HepG2 (cell line): Measurements from ENCODE around the gene CSNK1D. TPM values are rescaled to one million over a fixed set of nuclear protein-coding genes. Genes with fewer than 3 reads are reported as not detected.
A peak's percentile ranks its signal among the peaks of the same experiment; 100 is the strongest.

Source experiments
- CEBPB ChIP-seq: IDR thresholded peaks from 2 replicates; pipeline ENCODE4 v1.6.1; 2011; ENCODE audit warnings: low read depth, low read length, improper control_type of control experiment, borderline replicate concordance
- DNMT1 ChIP-seq: sonication (generic); formaldehyde crosslinking; IDR thresholded peaks from 2 replicates; pipeline ENCODE4 v1.5.1; 2020; ENCODE audit warnings: mild to moderate bottlenecking, missing genetic modification reagents
- EED ChIP-seq: sonication (generic); formaldehyde crosslinking; IDR thresholded peaks from 2 replicates; pipeline ENCODE4 v1.5.0; 2020; ENCODE audit warnings: mild to moderate bottlenecking, missing genetic modification reagents
- HHEX ChIP-seq: IDR thresholded peaks from 2 replicates; pipeline ENCODE4 v1.6.1; 2016; ENCODE audit warnings: control low read depth
- ISL2 ChIP-seq: sonication (generic); formaldehyde crosslinking; IDR thresholded peaks from 2 replicates; pipeline ENCODE4 v1.5.0; 2020; ENCODE audit warnings: missing genetic modification reagents
- POLR2G ChIP-seq: fragments of 200-400 bp; formaldehyde crosslinking; IDR thresholded peaks from 2 replicates; pipeline ENCODE4 v1.6.1; 2018; ENCODE audit warnings: mild to moderate bottlenecking, low read depth, low read length, moderate library complexity
- SETDB1 ChIP-seq: sonication (generic); formaldehyde crosslinking; IDR thresholded peaks from 2 replicates; pipeline ENCODE4 v1.5.1; 2020; ENCODE audit warnings: missing genetic modification reagents, mild to moderate bottlenecking, borderline replicate concordance
- SMAD3 ChIP-seq: sonication (generic); formaldehyde crosslinking; IDR thresholded peaks from 2 replicates; pipeline ENCODE4 v1.4.0; 2020; ENCODE audit warnings: missing genetic modification reagents
- SNAI1 ChIP-seq: sonication (generic); formaldehyde crosslinking; IDR thresholded peaks from 2 replicates; pipeline ENCODE4 v1.5.0; 2020; ENCODE audit warnings: mild to moderate bottlenecking, missing genetic modification reagents, borderline replicate concordance
- TBL1XR1 ChIP-seq: fragments of 150-350 bp; IDR thresholded peaks from 2 replicates; pipeline ENCODE4 v1.6.1; 2014; ENCODE audit warnings: borderline replicate concordance, low read length; ENCODE audit not compliant: partially characterized antibody
- TOE1 ChIP-seq: sonication (generic); formaldehyde crosslinking; IDR thresholded peaks from 2 replicates; pipeline ENCODE4 v1.4.0; 2020; ENCODE audit warnings: mild to moderate bottlenecking, missing genetic modification reagents
- ZFP36L1 ChIP-seq: sonication (generic); formaldehyde crosslinking; IDR thresholded peaks from 2 replicates; pipeline ENCODE4 v1.8.0; 2022; ENCODE audit warnings: mild to moderate bottlenecking, missing genetic modification reagents, moderate library complexity
- ZNF296 ChIP-seq: sonication (generic); formaldehyde crosslinking; conservative IDR thresholded peaks from 2 replicates; pipeline ENCODE4 v1.5.0; 2020; ENCODE audit warnings: mild to moderate bottlenecking, missing genetic modification reagents
- ZNF33B ChIP-seq: sonication (generic); formaldehyde crosslinking; IDR thresholded peaks from 2 replicates; pipeline ENCODE4 v1.5.1; 2020; ENCODE audit warnings: mild to moderate bottlenecking, missing genetic modification reagents
- ZNF703 ChIP-seq: sonication (generic); formaldehyde crosslinking; IDR thresholded peaks from 2 replicates; pipeline ENCODE4 v1.5.1; 2020; ENCODE audit warnings: missing genetic modification reagents, mild to moderate bottlenecking, moderate library complexity, borderline replicate concordance
- ZNF781 ChIP-seq: sonication (generic); formaldehyde crosslinking; IDR thresholded peaks from 2 replicates; pipeline ENCODE4 v1.5.1; 2020; ENCODE audit warnings: borderline replicate concordance, mild to moderate bottlenecking, missing genetic modification reagents; ENCODE audit errors: not compliant biosample characterization
- ZNF883 ChIP-seq: sonication (generic); formaldehyde crosslinking; IDR thresholded peaks from 2 replicates; pipeline ENCODE4 v1.5.1; 2020; ENCODE audit warnings: mild to moderate bottlenecking, missing genetic modification reagents; ENCODE audit errors: not compliant biosample characterization
- polyA plus RNA-seq, 8 experiments: library from polyadenylated mRNA; depleted of rRNA in 3 of 8; stranded (reverse) in 7 of 8; unstranded in 1 of 8; fragments of >200 nt; fragmentation: Illumina TruSeq in 4 of 8; extraction: Trizol in 4 of 8; gene quantifications; 2 replicates each; pipeline versions ENCODE4 v1.2.1 to v1.2.3, GENCODE V29; 2011 to 2016; ENCODE audit warnings: low read depth in 4 of 8, missing spikeins in 1 of 8, mixed read lengths in 1 of 8; ENCODE audit not compliant: insufficient read depth in 1 of 8
- total RNA-seq, 5 experiments: library from RNA; depleted of rRNA; stranded (reverse); fragments of >200 nt; fragmentation: Illumina TruSeq; extraction: Trizol; gene quantifications; 2 replicates each; pipeline ENCODE4 v1.2.3, GENCODE V29; 2016; ENCODE audit warnings: low read depth in 1 of 5
- TF ChIP-seq, protein P1 (sequence below): sonication (generic); formaldehyde crosslinking; IDR thresholded peaks from 2 replicates; pipeline ENCODE4 v1.4.0; 2020; ENCODE audit warnings: missing genetic modification reagents
- TF ChIP-seq, protein P2 (sequence below): sonication (generic); formaldehyde crosslinking; IDR thresholded peaks from 2 replicates; pipeline ENCODE4 v1.4.0; 2020; ENCODE audit warnings: missing genetic modification reagents, borderline replicate concordance
- TF ChIP-seq, protein P3 (sequence below): IDR thresholded peaks from 2 replicates; pipeline ENCODE4 v1.6.1; 2016; ENCODE audit warnings: control low read depth
- TF ChIP-seq, protein P4 (sequence below): sonication (generic); formaldehyde crosslinking; IDR thresholded peaks from 2 replicates; pipeline ENCODE4 v1.4.0; 2020; ENCODE audit warnings: missing genetic modification reagents

CSNK1D gene
- total and polyA plus RNA-seq, 2 of the 13 experiments (the other 11 are each of a cell fraction or from before 2014, with no cell fraction given), result 31.5 to 128 TPM

DNA sequence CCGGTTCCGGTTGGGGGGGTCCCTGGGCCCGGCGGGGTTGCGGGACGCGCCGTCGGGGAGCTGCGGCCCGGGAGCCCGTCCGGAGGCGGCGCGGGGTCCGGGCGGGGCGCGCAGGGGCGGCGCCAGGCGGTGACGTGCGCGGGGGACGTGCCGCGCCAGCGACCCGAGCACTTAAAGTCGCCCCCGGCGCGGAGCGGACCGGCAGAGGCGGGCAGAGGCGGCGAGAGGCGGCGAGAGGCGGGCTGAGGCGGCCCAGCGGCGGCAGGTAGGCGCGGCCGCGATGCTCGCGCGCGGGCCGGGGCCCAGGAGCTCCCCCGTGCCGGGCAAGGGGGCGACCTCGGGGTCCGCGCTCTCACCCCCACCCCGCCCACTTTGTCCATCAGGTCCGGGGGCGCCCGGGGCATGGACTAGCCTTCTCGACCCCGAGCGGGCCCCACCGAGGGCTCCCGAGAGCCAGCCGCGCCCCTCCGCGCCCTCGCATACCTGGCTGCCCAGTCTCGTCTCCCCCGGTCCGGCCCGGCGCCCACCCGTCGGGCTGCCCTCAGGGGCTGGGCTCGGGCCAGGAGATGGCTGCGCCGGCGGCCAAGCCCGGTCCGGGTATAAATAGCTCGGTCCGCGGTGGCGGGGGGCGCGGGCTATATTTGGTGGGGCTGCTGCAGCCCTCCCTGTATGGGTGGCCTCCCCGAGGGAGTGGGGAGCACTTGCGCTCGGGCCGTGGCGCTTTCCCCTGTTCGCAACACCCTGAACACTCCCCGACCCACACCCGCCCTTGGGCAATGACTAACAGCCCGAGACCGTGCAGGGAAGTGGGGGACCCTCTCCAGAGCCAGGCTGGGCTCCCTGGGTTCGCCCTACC, 44.4 kb downstream of the CSNK1D start, which contains the start of gene SLC16A3 (continued):
- TF ChIP-seq, protein P1, sequence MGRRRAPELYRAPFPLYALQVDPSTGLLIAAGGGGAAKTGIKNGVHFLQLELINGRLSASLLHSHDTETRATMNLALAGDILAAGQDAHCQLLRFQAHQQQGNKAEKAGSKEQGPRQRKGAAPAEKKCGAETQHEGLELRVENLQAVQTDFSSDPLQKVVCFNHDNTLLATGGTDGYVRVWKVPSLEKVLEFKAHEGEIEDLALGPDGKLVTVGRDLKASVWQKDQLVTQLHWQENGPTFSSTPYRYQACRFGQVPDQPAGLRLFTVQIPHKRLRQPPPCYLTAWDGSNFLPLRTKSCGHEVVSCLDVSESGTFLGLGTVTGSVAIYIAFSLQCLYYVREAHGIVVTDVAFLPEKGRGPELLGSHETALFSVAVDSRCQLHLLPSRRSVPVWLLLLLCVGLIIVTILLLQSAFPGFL (CRISPR knock-in tag), result no peak
- TF ChIP-seq SNAI1 (CRISPR knock-in tag) (no peak), TOE1 (CRISPR knock-in tag) (0 out of 2 replicates have a peak, but pooled peaks have one; percentile 13), ZNF883 (CRISPR knock-in tag) (no peak), CEBPB (no peak), SETDB1 (no peak), ISL2 (CRISPR knock-in tag) (no peak), ZNF781 (no peak), TBL1XR1 (peak; percentile 32), ZNF296 (CRISPR knock-in tag) (no peak), SMAD3 (CRISPR knock-in tag) (no peak), EED (CRISPR knock-in tag) (no peak), ZNF33B (CRISPR knock-in tag) (no peak), ZNF703 (no peak), ZFP36L1 (CRISPR knock-in tag) (no peak), POLR2G (peak; percentile 87), HHEX (CRISPR knock-in tag) (no peak), DNMT1 (CRISPR knock-in tag) (no peak; the same call in 1 of the 2 replicates)
- TF ChIP-seq, protein P2, sequence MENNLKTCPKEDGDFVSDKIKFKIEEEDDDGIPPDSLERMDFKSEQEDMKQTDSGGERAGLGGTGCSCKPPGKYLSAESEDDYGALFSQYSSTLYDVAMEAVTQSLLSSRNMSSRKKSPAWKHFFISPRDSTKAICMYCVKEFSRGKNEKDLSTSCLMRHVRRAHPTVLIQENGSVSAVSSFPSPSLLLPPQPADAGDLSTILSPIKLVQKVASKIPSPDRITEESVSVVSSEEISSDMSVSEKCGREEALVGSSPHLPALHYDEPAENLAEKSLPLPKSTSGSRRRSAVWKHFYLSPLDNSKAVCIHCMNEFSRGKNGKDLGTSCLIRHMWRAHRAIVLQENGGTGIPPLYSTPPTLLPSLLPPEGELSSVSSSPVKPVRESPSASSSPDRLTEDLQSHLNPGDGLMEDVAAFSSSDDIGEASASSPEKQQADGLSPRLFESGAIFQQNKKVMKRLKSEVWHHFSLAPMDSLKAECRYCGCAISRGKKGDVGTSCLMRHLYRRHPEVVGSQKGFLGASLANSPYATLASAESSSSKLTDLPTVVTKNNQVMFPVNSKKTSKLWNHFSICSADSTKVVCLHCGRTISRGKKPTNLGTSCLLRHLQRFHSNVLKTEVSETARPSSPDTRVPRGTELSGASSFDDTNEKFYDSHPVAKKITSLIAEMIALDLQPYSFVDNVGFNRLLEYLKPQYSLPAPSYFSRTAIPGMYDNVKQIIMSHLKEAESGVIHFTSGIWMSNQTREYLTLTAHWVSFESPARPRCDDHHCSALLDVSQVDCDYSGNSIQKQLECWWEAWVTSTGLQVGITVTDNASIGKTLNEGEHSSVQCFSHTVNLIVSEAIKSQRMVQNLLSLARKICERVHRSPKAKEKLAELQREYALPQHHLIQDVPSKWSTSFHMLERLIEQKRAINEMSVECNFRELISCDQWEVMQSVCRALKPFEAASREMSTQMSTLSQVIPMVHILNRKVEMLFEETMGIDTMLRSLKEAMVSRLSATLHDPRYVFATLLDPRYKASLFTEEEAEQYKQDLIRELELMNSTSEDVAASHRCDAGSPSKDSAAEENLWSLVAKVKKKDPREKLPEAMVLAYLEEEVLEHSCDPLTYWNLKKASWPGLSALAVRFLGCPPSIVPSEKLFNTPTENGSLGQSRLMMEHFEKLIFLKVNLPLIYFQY (CRISPR knock-in tag), result no peak; the same call in 1 of the 2 replicates
- TF ChIP-seq, protein P3, sequence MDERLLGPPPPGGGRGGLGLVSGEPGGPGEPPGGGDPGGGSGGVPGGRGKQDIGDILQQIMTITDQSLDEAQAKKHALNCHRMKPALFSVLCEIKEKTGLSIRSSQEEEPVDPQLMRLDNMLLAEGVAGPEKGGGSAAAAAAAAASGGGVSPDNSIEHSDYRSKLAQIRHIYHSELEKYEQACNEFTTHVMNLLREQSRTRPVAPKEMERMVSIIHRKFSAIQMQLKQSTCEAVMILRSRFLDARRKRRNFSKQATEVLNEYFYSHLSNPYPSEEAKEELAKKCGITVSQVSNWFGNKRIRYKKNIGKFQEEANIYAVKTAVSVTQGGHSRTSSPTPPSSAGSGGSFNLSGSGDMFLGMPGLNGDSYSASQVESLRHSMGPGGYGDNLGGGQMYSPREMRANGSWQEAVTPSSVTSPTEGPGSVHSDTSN (CRISPR knock-in tag), result no peak
- TF ChIP-seq, protein P4, sequence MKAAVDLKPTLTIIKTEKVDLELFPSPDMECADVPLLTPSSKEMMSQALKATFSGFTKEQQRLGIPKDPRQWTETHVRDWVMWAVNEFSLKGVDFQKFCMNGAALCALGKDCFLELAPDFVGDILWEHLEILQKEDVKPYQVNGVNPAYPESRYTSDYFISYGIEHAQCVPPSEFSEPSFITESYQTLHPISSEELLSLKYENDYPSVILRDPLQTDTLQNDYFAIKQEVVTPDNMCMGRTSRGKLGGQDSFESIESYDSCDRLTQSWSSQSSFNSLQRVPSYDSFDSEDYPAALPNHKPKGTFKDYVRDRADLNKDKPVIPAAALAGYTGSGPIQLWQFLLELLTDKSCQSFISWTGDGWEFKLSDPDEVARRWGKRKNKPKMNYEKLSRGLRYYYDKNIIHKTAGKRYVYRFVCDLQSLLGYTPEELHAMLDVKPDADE (CRISPR knock-in tag), result peak; percentile 47; the same call in 1 of the 2 replicates
